ES-I3 (cell line): ENCODE measurements around the gene SH3RF3.

Experiments used
- H3K36me3 ChIP-seq: 2 replicates; pipeline ENCODE4 v1.6.1; 2013; ENCODE audit warnings: mild to moderate bottlenecking, low read length, control low read depth, moderate library complexity; ENCODE audit not compliant: insufficient read depth
- H3K4me1 ChIP-seq: 2 replicates; pipeline ENCODE4 v1.6.1; 2013; ENCODE audit warnings: mild to moderate bottlenecking, control low read depth, low read length; ENCODE audit not compliant: insufficient read depth
- H3K9ac ChIP-seq: 2 replicates; pipeline ENCODE4 v1.6.1; 2013; ENCODE audit warnings: low read depth, mild to moderate bottlenecking, low read length, moderate library complexity
- H3K9me3 ChIP-seq: 2 replicates; pipeline ENCODE4 v1.6.1; 2013; ENCODE audit warnings: mild to moderate bottlenecking, low read length, moderate library complexity; ENCODE audit not compliant: control insufficient read depth, insufficient read depth

The SH3RF3 gene

GRCh38 chr2:109297566-109298490, 168.8 kb downstream of the SH3RF3 start:
- H3K4me1 ChIP-seq = no peaks in the 10 kb centered on the region
- H3K9me3 ChIP-seq = no peaks in the 10 kb centered on the region
- H3K36me3 ChIP-seq = no peaks in the 10 kb centered on the region
- H3K9ac ChIP-seq = no peak overlapping the region

DNA sequence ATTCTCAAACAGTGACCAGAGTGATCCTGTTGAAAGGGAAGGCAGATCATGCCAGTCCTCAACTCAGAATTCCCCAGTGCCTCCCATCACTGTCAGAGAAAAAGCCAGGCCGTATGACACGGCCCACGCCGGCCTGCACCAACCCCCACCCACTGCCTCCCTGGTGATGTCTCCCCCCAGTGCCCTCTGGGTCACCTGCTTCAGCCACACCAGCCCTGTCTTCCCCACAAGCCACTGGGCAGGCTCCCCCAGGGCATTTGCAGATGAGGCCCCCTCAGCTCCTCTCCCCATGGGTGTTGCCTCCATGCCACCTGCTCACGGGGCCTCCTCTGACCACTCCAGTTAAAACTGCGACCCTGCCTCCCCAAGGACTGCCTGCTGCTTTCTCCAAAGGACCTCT, 169.8 kb downstream of the SH3RF3 start:
- Histone ChIP-seq H3K4me1 (no peaks in the 10 kb centered on the region), H3K36me3 (no peaks in the 10 kb centered on the region), H3K9me3 (no peaks in the 10 kb centered on the region), H3K9ac (no peak overlapping the region)

GRCh38 chr2:109299536-109299935, 170.5 kb downstream of the SH3RF3 start:
- Histone ChIP-seq H3K9me3 (no peaks in the 10 kb centered on the region), H3K4me1 (no peaks in the 10 kb centered on the region), H3K9ac (no peak overlapping the region), H3K36me3 (no peaks in the 10 kb centered on the region)

DNA sequence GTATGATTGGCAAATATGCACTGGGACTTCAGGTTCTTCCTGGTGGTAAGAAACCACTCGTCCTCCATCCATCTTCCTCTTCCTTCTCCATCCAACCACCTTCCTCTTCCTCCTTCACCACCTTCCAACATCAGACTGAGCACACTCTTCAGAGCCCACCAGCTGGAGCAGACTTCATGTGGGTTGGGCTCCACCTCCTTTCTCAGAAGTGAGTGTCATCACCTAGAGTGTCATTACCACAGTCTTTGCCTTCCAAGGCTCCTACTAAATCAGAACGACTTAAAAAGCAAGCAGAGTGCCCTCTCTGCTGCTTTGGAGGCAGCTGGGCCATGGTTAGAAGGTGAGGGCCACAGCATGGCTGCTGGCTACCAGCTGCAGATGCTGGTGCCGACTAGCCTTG, 171.6 kb downstream of the SH3RF3 start:
- no peak overlapping the region for H3K9ac ChIP-seq
- no peaks in the 10 kb centered on the region for H3K36me3 ChIP-seq
- no peaks in the 10 kb centered on the region for H3K4me1 ChIP-seq
- no peaks in the 10 kb centered on the region for H3K9me3 ChIP-seq

GRCh38 chr2:109301746-109302145, 172.7 kb downstream of the SH3RF3 start:
- Histone ChIP-seq H3K9ac (no peak overlapping the region), H3K4me1 (no peaks in the 10 kb centered on the region), H3K36me3 (no peaks in the 10 kb centered on the region), H3K9me3 (no peaks in the 10 kb centered on the region)

DNA sequence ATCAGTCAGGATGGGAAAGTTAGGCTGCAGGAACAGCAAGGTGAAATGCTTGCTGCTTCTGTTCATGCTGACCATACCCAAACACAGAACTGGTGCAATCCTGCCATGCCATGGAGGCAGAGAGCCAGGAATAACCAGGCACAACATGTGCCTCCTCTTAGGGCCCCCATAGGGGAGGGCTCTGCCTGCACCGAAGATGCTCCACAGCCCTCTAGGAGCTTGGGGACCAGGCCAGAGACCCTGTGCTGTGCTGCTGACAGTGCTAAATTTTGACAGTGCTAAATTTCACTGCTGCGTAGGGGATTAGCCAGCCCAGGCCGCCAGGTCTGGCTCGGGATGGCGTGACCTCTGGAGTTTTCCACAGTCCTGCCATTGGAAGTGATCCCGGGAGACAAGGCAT, 173.3 kb downstream of the SH3RF3 start:
- Histone ChIP-seq H3K36me3 (no peaks in the 10 kb centered on the region), H3K4me1 (no peaks in the 10 kb centered on the region), H3K9me3 (no peaks in the 10 kb centered on the region), H3K9ac (no peak overlapping the region)

DNA sequence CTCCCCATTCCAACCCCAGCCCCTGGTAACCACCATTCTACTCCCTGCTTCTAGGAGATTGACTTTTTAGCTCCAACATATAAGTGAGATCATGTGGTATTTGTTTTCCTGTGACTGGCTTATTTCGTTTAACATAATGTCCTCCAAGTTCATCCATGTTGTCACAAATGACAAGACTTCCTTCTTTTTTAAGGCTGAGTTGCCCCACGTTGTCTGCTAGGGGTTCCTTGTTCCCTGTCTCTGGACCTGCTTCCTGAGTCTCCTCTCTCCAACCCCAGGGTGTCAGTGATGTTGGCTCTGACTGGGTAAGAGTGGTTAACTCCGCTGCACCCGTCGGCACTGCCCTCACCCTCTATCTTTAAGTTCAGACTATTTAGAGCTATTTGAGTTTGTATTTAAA, 175.2 kb downstream of the SH3RF3 start:
- H3K9me3 ChIP-seq = no peaks in the 10 kb centered on the region
- H3K36me3 ChIP-seq = no peaks in the 10 kb centered on the region
- H3K4me1 ChIP-seq = no peaks in the 10 kb centered on the region
- no peak overlapping the region for H3K9ac ChIP-seq

DNA sequence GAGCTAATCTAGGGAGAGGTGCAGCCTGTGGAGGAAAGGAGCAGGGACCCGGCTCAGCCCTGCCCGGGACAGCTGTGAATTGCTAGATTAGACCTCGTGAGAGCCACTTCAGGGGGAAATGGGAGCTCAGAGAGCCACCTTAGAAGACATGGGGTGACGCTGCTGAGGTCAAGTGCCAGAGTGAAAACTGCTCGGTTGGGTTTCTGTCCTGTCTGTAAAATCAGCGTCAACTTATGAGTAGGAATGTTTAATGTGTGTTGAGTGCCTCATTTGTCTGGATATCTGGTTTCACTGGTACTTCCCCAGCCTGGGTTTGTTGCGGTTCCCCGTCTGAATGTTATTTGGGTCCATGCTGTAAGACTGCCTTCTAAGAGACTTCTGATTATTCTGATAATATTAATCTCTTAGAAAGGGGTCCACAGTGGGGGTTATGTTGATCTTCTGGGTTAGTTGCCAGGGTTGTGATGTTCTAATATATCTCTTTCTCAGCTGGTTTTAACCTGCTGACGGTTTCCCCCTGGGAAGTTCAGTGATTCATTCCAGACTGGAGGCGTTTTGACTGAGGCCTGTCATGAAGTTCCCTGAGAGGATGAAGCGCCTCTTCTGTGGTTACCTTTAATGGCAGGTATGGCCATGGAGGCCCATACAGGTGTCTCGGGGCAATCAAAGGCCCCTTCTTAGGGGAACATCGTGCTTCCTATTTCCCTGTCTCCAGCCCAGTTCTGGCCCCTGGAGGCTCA, 175.9 kb downstream of the SH3RF3 start:
- no peaks in the 10 kb centered on the region for H3K36me3 ChIP-seq
- no peaks in the 10 kb centered on the region for H3K9me3 ChIP-seq
- no peak overlapping the region for H3K9ac ChIP-seq
- H3K4me1 ChIP-seq = no peaks in the 10 kb centered on the region

GRCh38 chr2:109305490-109306167, 176.6 kb downstream of the SH3RF3 start:
- H3K9ac ChIP-seq = no peak overlapping the region
- no peaks in the 10 kb centered on the region for H3K36me3 ChIP-seq
- H3K9me3 ChIP-seq = no peaks in the 10 kb centered on the region
- H3K4me1 ChIP-seq = no peaks in the 10 kb centered on the region

DNA sequence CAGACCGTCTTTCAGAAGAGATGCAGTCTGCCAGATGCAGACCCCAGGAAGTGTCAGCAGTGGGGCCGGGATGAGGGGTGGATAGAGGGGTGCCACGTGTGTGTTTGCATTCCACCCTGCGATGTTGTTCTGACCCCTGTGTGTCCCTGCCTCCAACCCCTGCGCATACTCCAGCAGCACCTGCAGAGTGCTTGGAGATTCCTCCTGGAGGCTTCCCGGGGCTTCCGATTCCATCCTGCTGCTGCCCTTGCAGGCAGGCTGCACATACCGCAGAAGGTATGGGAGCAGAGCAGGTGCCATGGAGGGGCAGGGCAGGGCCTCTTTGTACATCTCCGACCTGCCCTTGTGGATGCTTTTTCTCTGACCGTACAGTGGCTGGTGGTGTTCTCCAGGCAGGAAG, 177.2 kb downstream of the SH3RF3 start:
- H3K36me3 ChIP-seq = no peaks in the 10 kb centered on the region
- no peaks in the 10 kb centered on the region for H3K9me3 ChIP-seq
- no peaks in the 10 kb centered on the region for H3K4me1 ChIP-seq
- H3K9ac ChIP-seq = no peak overlapping the region

- Histone ChIP-seq H3K4me1 (no peaks in the 10 kb centered on the region), H3K36me3 (no peaks in the 10 kb centered on the region), H3K9me3 (no peaks in the 10 kb centered on the region), H3K9ac (no peak overlapping the region)
Measured at GRCh38 chr2:109311771-109312170, 182.8 kb downstream of the SH3RF3 start.

DNA sequence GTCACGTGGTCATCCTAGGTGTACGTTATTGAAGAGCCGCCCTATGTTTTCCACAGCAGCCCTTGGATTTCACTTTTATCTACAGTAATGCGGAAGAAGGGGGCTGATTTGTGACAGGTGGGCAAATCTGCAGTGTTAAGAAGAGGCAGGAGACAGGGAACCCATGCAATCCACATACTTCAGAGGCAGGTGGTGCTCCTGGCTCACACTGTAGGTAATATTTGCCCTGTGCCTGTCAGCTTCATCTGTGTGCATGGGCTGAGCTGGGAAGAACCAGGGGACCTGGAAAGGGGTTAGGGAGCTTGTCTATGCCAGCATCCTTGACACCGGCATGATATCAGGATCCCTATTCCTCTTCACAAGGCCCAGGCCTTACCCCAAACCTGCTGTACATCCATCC, 183.9 kb downstream of the SH3RF3 start:
- H3K9ac ChIP-seq = no peak overlapping the region
- H3K36me3 ChIP-seq = no peaks in the 10 kb centered on the region
- H3K9me3 ChIP-seq = no peaks in the 10 kb centered on the region
- no peaks in the 10 kb centered on the region for H3K4me1 ChIP-seq

DNA sequence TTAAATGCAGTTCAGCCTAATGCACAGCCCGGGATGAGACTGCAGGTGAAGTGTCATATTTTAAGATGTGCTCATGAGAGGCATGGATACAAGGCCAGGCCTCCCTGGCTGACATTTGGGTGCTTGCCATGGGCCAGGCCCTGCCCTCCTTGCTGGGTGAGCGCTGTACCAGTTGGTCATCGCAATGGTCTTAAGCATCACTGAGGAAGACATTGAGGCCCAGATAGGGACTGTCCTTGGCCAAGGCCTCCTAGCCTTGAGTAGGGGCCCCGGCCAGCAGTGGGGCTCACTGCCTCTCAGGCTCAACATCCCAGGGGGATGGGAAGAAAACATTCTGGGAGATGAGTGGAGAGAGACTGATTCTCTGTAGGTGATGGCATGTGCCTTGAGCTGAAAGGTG, 184.3 kb downstream of the SH3RF3 start:
- no peak overlapping the region for H3K9ac ChIP-seq
- H3K9me3 ChIP-seq = no peaks in the 10 kb centered on the region
- H3K4me1 ChIP-seq = no peaks in the 10 kb centered on the region
- H3K36me3 ChIP-seq = no peaks in the 10 kb centered on the region

GRCh38 chr2:109316091-109316490, 187.1 kb downstream of the SH3RF3 start:
- Histone ChIP-seq H3K4me1 (no peaks in the 10 kb centered on the region), H3K9me3 (no peaks in the 10 kb centered on the region), H3K9ac (no peak overlapping the region), H3K36me3 (no peaks in the 10 kb centered on the region)
